Stimulated activated CD4-positive, alpha-beta T cell treated with anti-CD3 and anti-CD28 coated beads, Interleukin-1b, Interleukin-23, amount 100 ng/mL, for 24 hours (primary cell): ENCODE measurements around the gene KRTAP16-1.
"Not testable (repeated sequence)": the region's sequence is repeated elsewhere in the genome, so short reads cannot be mapped to it uniquely, and the experiment has no call there.

Source experiments
- DNase-seq, 4 experiments: peaks; one replicate each; pipeline ENCODE4 v3.0.0-alpha.2; 2020; ENCODE audit warnings: low read depth in 4 of 4, low spot score in 1 of 4

The KRTAP16-1 gene

GRCh38 chr17:41308918-41309359, at the start of gene KRTAP16-1:
KRTAP16-1 (minus strand) TSS chr17:41309309; CDS start chr17:41309253, 56 bp downstream.
- DNase-seq: no peak

- no peak for DNase-seq
Measured at GRCh38 chr17:41354536-41354935, 45.4 kb upstream of the KRTAP16-1 start.

- no peak for DNase-seq
Measured at GRCh38 chr17:41352597-41353366, 43.7 kb upstream of the KRTAP16-1 start.

- no peak for DNase-seq
Measured at GRCh38 chr17:41351177-41351576, 42.1 kb upstream of the KRTAP16-1 start.

- DNase-seq: not testable (repeated sequence)
Measured at GRCh38 chr17:41350381-41350878, 41.3 kb upstream of the KRTAP16-1 start, which contains the start of gene KRT33A. KRT33A (minus strand) TSS chr17:41350828; CDS start chr17:41350767, 61 bp downstream.

- DNase-seq: no peak
Measured at GRCh38 chr17:41347869-41348760, 39.0 kb upstream of the KRTAP16-1 start.

GRCh38 chr17:41346421-41346820, 37.3 kb upstream of the KRTAP16-1 start:
- not testable (repeated sequence) for DNase-seq

- no peak for DNase-seq
Measured at GRCh38 chr17:41345992-41346391, 36.9 kb upstream of the KRTAP16-1 start.

- DNase-seq: no peak
Measured at GRCh38 chr17:41343029-41343428, 33.9 kb upstream of the KRTAP16-1 start.

- peak in 1 of 4 experiments; percentile 34 for DNase-seq
Measured at GRCh38 chr17:41340934-41341861, 32.1 kb upstream of the KRTAP16-1 start.

GRCh38 chr17:41340494-41340893, 31.4 kb upstream of the KRTAP16-1 start:
- DNase-seq: no peak

GRCh38 chr17:41339571-41340172, 30.6 kb upstream of the KRTAP16-1 start:
- no peak for DNase-seq

GRCh38 chr17:41338961-41339485, 29.9 kb upstream of the KRTAP16-1 start:
- no peak for DNase-seq

- no peak for DNase-seq
Measured at GRCh38 chr17:41335747-41336146, 26.6 kb upstream of the KRTAP16-1 start.

- DNase-seq: no peak
Measured at GRCh38 chr17:41334385-41335305, 25.5 kb upstream of the KRTAP16-1 start.

GRCh38 chr17:41333836-41334235, 24.7 kb upstream of the KRTAP16-1 start:
- DNase-seq: no peak

- no peak for DNase-seq
Measured at GRCh38 chr17:41333098-41333497, 24.0 kb upstream of the KRTAP16-1 start.

GRCh38 chr17:41332239-41332638, 23.1 kb upstream of the KRTAP16-1 start:
- no peak for DNase-seq

GRCh38 chr17:41331606-41332005, 22.5 kb upstream of the KRTAP16-1 start:
- DNase-seq: no peak
